IMR-90 (cell line): ENCODE results near the gene CDC42BPA. TPM values are rescaled to one million over a fixed set of nuclear protein-coding genes. Genes with fewer than 3 reads are reported as not detected.

Experiments used
- ATAC-seq: fragments of 200-7000 bp; cut with Tn5 transposase; 2 replicates; pipeline ENCODE4 v1.9.1; 2020; ENCODE audit warnings: low read depth, mild to moderate bottlenecking, moderate library complexity
- BruUV-seq: library from RNA; stranded (reverse); fragments of 400-500 nt; replicated peaks from 2 replicates; lab custom pipeline; 2021; lab: Mats Ljungman, UMichigan
- CTCF ChIA-PET: fragments of 300-600 bp; formaldehyde crosslinking; extraction: SDS; loops from one replicate; lab custom pipeline; 2021; ENCODE audit warnings: antibody characterized with exemption; lab: Yijun Ruan, JAX
- POLR2A ChIA-PET: fragments of 300-600 bp; sonication (Branson Sonifier 250); formaldehyde crosslinking; loops from one replicate; lab custom pipeline; 2022; ENCODE audit warnings: antibody characterized with exemption; ENCODE audit not compliant: unreplicated experiment; lab: Charles Lee
- DNase-seq: peaks from one replicate; pipeline ENCODE4 v3.0.0; 2013
- H2AFZ ChIP-seq: replicated peaks from 2 replicates; pipeline ENCODE3; 2013; ENCODE audit warnings: low read length, mild to moderate bottlenecking; ENCODE audit not compliant: poor library complexity
- H2AK5ac ChIP-seq: 2 replicates; pipeline ENCODE4 v1.6.1; 2013; ENCODE audit warnings: low read depth, low read length, inconsistent platforms
- H2AK9ac ChIP-seq: replicated peaks from 2 replicates; pipeline ENCODE3; 2013; ENCODE audit warnings: mild to moderate bottlenecking, low read depth, low read length, moderate library complexity; ENCODE audit not compliant: poor library complexity
- H2BK120ac ChIP-seq: 2 replicates; pipeline ENCODE4 v1.6.1; 2013; ENCODE audit warnings: low read depth, low read length, inconsistent platforms
- H2BK15ac ChIP-seq: 3 replicates; pipeline ENCODE4 v1.6.1; 2013; ENCODE audit warnings: low read depth, low read length, inconsistent platforms
- H2BK20ac ChIP-seq: 2 replicates; pipeline ENCODE4 v1.6.1; 2013; ENCODE audit warnings: low read depth, mild to moderate bottlenecking, inconsistent platforms, low read length, moderate library complexity
- H2BK5ac ChIP-seq: 2 replicates; pipeline ENCODE4 v1.6.1; 2013; ENCODE audit warnings: mild to moderate bottlenecking, low read depth, low read length, inconsistent platforms; ENCODE audit not compliant: poor library complexity, severe bottlenecking
- H3K14ac ChIP-seq: replicated peaks from 2 replicates; pipeline ENCODE4 v1.6.1; 2013; ENCODE audit warnings: low read depth, low read length, inconsistent platforms
- H3K18ac ChIP-seq: 2 replicates; pipeline ENCODE4 v1.6.1; 2013; ENCODE audit warnings: low read depth, low read length, control low read depth
- H3K23ac ChIP-seq: 2 replicates; pipeline ENCODE4 v1.6.1; 2013; ENCODE audit warnings: low read depth, low read length, inconsistent platforms
- H3K27ac ChIP-seq: 2 replicates; pipeline ENCODE4 v1.5.1; 2013; ENCODE audit warnings: mild to moderate bottlenecking, control low read depth, low read length; ENCODE audit not compliant: insufficient read depth
- H3K27me3 ChIP-seq: 2 replicates; pipeline ENCODE4 v1.6.1; 2013; ENCODE audit warnings: low read length; ENCODE audit not compliant: control insufficient read depth, insufficient read depth
- H3K36me3 ChIP-seq: 2 replicates; pipeline ENCODE4 v1.6.1; 2013; ENCODE audit warnings: low read length, mixed read lengths; ENCODE audit not compliant: control insufficient read depth, insufficient read depth
- H3K4ac ChIP-seq: 2 replicates; pipeline ENCODE4 v1.6.1; 2013; ENCODE audit warnings: low read depth, low read length, inconsistent platforms
- H3K4me1 ChIP-seq: 2 replicates; pipeline ENCODE4 v1.6.1; 2013; ENCODE audit warnings: low read length, mixed read lengths; ENCODE audit not compliant: control insufficient read depth, insufficient read depth
- H3K4me2 ChIP-seq: 2 replicates; pipeline ENCODE4 v1.6.1; 2013; ENCODE audit warnings: low read depth, mild to moderate bottlenecking, control low read depth, low read length, moderate library complexity
- H3K4me3 ChIP-seq: 2 replicates; pipeline ENCODE4 v1.5.1; 2013; ENCODE audit warnings: low read depth, mild to moderate bottlenecking, control low read depth, low read length, moderate library complexity; ENCODE audit not compliant: insufficient read depth
- H3K56ac ChIP-seq: 2 replicates; pipeline ENCODE4 v1.6.1; 2013; ENCODE audit warnings: low read length, inconsistent platforms; ENCODE audit not compliant: insufficient read depth; ENCODE audit errors: extremely low read depth
- H3K79me1 ChIP-seq, 2 experiments: 2 replicates each; pipeline ENCODE4 v1.6.1; 2013; ENCODE audit warnings: low read length in 2 of 2, inconsistent platforms in 1 of 2, low read depth in 1 of 2
- H3K9ac ChIP-seq: 2 replicates; pipeline ENCODE4 v1.6.1; 2013; ENCODE audit warnings: low read depth, low read length, control low read depth
- H3K9me1 ChIP-seq: 2 replicates; pipeline ENCODE4 v1.6.1; 2013; ENCODE audit warnings: low read length, inconsistent platforms; ENCODE audit not compliant: insufficient read depth
- H3K9me3 ChIP-seq: 2 replicates; pipeline ENCODE4 v1.6.1; 2013; ENCODE audit warnings: low read length; ENCODE audit not compliant: control insufficient read depth, insufficient read depth
- H4K20me1 ChIP-seq: 2 replicates; pipeline ENCODE4 v1.6.1; 2013; ENCODE audit warnings: low read length, inconsistent platforms; ENCODE audit not compliant: insufficient read depth
- H4K5ac ChIP-seq: 2 replicates; pipeline ENCODE4 v1.6.1; 2013; ENCODE audit warnings: mild to moderate bottlenecking, low read depth, low read length, control low read depth
- H4K8ac ChIP-seq, 2 experiments: 2 replicates each; pipeline ENCODE4 v1.6.1; 2013; ENCODE audit warnings: low read depth in 2 of 2, low read length in 2 of 2, control low read depth in 1 of 2, inconsistent platforms in 1 of 2
- H4K91ac ChIP-seq: 2 replicates; pipeline ENCODE4 v1.6.1; 2013; ENCODE audit warnings: low read depth, low read length, inconsistent platforms; ENCODE audit not compliant: insufficient read depth
- CEBPB ChIP-seq: IDR thresholded peaks from 2 replicates; pipeline ENCODE4 v1.6.1; 2012; ENCODE audit warnings: low read depth, low read length, improper control_type of control experiment
- FOS ChIP-seq: fragments of 150-350 bp; IDR thresholded peaks from 2 replicates; pipeline ENCODE4 v1.6.1; 2016; ENCODE audit warnings: low read depth, low read length
- MAFK ChIP-seq: IDR thresholded peaks from 2 replicates; pipeline ENCODE4 v1.6.1; 2012; ENCODE audit warnings: low read depth, low read length, improper control_type of control experiment
- MAZ ChIP-seq: IDR thresholded peaks from 2 replicates; pipeline ENCODE4 v1.6.1; 2012; ENCODE audit warnings: low read depth, mild to moderate bottlenecking, low read length, improper control_type of control experiment, moderate library complexity, borderline replicate concordance
- MXI1 ChIP-seq: IDR thresholded peaks from 2 replicates; pipeline ENCODE4 v1.6.1; 2012; ENCODE audit warnings: low read depth, mild to moderate bottlenecking, low read length, moderate library complexity, borderline replicate concordance
- NFE2L2 ChIP-seq: fragments of 150-350 bp; IDR thresholded peaks from 2 replicates; pipeline ENCODE4 v1.6.1; 2016; ENCODE audit warnings: low read depth, mild to moderate bottlenecking, low read length
- POLR2A ChIP-seq: IDR thresholded peaks from 2 replicates; pipeline ENCODE4 v1.6.1; 2012; ENCODE audit warnings: mild to moderate bottlenecking, low read depth, low read length
- RAD21 ChIP-seq: IDR thresholded peaks from 2 replicates; pipeline ENCODE4 v1.6.1; 2012; ENCODE audit warnings: low read length, improper control_type of control experiment
- SMC3 ChIP-seq: fragments of 150-350 bp; IDR thresholded peaks from 2 replicates; pipeline ENCODE4 v1.6.1; 2016; ENCODE audit warnings: low read depth, mild to moderate bottlenecking, antibody characterized with exemption, low read length, moderate library complexity
- WGBS, 2 experiments: methylation state at CpG; one replicate each; pipeline versions ENCODE4 v1.1.5 to v1.1.7; 2013; ENCODE audit warnings: missing lambda C conversion rate in 2 of 2; ENCODE audit not compliant: insufficient read length in 1 of 2; ENCODE audit errors: extremely low coverage in 2 of 2; 5-methylcytosine and 5-hydroxymethylcytosine counted together
- dilution Hi-C: fragments of 300-500 bp; cut with HindIII; formaldehyde crosslinking; loops from one replicate; pipeline ENCODE4 v1.14.3; 2018; ENCODE audit warnings: low sequenced_read_pairs; ENCODE audit not compliant: unreplicated experiment
- in situ Hi-C: fragments of 300-500 bp; cut with MboI; formaldehyde crosslinking; loops from 3 replicates; pipeline ENCODE4 v1.14.3; 2019; ENCODE audit warnings: low sequenced_read_pairs, inconsistent platforms, mixed read lengths
- intact Hi-C: fragments of 100-400 bp; cut with micrococcal nuclease; formaldehyde crosslinking; loops from 2 replicates; pipeline ENCODE4 v1.10.0; 2022
- polyA plus RNA-seq, 3 experiments: library from polyadenylated mRNA; depleted of rRNA; stranded (reverse); fragments of >200 nt; gene quantifications; 2 replicates each; pipeline ENCODE4 v1.2.3, GENCODE V29; 2012; ENCODE audit warnings: low replicate concordance in 1 of 3
- total RNA-seq: library from RNA; depleted of rRNA; stranded (reverse); fragments of >200 nt; gene quantifications from 2 replicates; pipeline ENCODE4 v1.2.3, GENCODE V29; 2012
- TF ChIP-seq, protein P1 (sequence below): fragments of 150-350 bp; IDR thresholded peaks from 2 replicates; pipeline ENCODE4 v1.6.1; 2017; ENCODE audit warnings: mild to moderate bottlenecking, antibody characterized with exemption, low read length, low read depth
- TF ChIP-seq, protein P2 (sequence below): fragments of 150-350 bp; IDR thresholded peaks from 2 replicates; pipeline ENCODE4 v1.6.1; 2016; ENCODE audit warnings: low read depth, mild to moderate bottlenecking, low read length, moderate library complexity, borderline replicate concordance
- TF ChIP-seq, protein P3 (sequence below): conservative IDR thresholded peaks from 2 replicates; pipeline ENCODE4 v1.5.1; 2012; ENCODE audit warnings: mild to moderate bottlenecking, low read depth, low read length, improper control_type of control experiment

The CDC42BPA gene
- total and polyA plus RNA-seq, 2 of the 4 experiments (the other 2 are of a cell fraction), result 9.4 to 27.8 TPM

DNA sequence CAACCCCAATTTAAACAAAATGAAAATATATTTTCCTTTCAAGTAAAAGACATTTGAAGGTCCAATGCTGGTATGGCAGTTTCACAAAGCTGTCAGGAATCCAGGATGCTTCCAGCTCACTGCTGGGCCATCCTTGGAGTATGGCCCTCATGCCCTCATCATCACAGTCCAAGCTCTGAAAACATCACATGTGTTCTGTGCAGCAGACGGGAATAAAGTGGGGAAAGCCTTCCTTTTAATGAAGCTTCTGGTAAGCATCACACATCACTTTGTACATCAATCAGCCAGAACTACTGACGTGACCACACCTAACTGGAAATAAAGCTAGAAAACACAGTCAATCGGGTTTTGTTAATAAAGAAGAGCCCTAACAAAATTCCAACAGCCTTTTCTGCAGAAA, 22.7 kb downstream of the CDC42BPA start:
- peaks cover 10% of the 10 kb centered on the region; the same call in 1 of the 2 replicates for H4K20me1 ChIP-seq
- peaks cover 1% of the 10 kb centered on the region for H3K36me3 ChIP-seq
- H2AK5ac ChIP-seq, result 0 out of 2 replicates have a peak overlapping the region, but pooled peaks have one; percentile 4
- H2AFZ ChIP-seq, result no peak overlapping the region
- H3K27me3 ChIP-seq, result no peaks in the 10 kb centered on the region
- no peak overlapping the region for H4K5ac ChIP-seq
- no peak overlapping the region for H3K18ac ChIP-seq
- H3K23ac ChIP-seq, result peak overlapping the region; percentile 38; the same call in 1 of the 2 replicates
- H3K9me3 ChIP-seq, result no peaks in the 10 kb centered on the region
- in situ Hi-C loops, result no loop called here
- no peak overlapping the region for H3K27ac ChIP-seq
- H4K8ac ChIP-seq, result peak overlapping the region in 1 of 2 experiments; percentile 56; a peak in 2 of 4 replicates
- no TSS peak for BruUV-seq
- dilution Hi-C loops, result no loop called here
- no CpG with 5 or more reads among the region's 3 CpGs for WGBS, 2 experiments
- no peak overlapping the region for H2AK9ac ChIP-seq
- H3K4me2 ChIP-seq, result no peak overlapping the region
- H3K9me1 ChIP-seq, result no peaks in the 10 kb centered on the region
- H3K9ac ChIP-seq, result no peak overlapping the region
- no peak overlapping the region for H2BK15ac ChIP-seq
- H3K14ac ChIP-seq, result no peak overlapping the region
- TF ChIP-seq MAZ (no peak), NFE2L2 (no peak), RAD21 (no peak), FOS (no peak), MXI1 (no peak), CEBPB (no peak), SMC3 (no peak), POLR2A (no peak), MAFK (no peak)
- TF ChIP-seq, protein P1, sequence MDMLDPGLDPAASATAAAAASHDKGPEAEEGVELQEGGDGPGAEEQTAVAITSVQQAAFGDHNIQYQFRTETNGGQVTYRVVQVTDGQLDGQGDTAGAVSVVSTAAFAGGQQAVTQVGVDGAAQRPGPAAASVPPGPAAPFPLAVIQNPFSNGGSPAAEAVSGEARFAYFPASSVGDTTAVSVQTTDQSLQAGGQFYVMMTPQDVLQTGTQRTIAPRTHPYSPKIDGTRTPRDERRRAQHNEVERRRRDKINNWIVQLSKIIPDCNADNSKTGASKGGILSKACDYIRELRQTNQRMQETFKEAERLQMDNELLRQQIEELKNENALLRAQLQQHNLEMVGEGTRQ, result no peak
- TF ChIP-seq, protein P2, sequence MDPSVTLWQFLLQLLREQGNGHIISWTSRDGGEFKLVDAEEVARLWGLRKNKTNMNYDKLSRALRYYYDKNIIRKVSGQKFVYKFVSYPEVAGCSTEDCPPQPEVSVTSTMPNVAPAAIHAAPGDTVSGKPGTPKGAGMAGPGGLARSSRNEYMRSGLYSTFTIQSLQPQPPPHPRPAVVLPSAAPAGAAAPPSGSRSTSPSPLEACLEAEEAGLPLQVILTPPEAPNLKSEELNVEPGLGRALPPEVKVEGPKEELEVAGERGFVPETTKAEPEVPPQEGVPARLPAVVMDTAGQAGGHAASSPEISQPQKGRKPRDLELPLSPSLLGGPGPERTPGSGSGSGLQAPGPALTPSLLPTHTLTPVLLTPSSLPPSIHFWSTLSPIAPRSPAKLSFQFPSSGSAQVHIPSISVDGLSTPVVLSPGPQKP, result no peak
- TF ChIP-seq, protein P3, sequence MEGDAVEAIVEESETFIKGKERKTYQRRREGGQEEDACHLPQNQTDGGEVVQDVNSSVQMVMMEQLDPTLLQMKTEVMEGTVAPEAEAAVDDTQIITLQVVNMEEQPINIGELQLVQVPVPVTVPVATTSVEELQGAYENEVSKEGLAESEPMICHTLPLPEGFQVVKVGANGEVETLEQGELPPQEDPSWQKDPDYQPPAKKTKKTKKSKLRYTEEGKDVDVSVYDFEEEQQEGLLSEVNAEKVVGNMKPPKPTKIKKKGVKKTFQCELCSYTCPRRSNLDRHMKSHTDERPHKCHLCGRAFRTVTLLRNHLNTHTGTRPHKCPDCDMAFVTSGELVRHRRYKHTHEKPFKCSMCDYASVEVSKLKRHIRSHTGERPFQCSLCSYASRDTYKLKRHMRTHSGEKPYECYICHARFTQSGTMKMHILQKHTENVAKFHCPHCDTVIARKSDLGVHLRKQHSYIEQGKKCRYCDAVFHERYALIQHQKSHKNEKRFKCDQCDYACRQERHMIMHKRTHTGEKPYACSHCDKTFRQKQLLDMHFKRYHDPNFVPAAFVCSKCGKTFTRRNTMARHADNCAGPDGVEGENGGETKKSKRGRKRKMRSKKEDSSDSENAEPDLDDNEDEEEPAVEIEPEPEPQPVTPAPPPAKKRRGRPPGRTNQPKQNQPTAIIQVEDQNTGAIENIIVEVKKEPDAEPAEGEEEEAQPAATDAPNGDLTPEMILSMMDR, result no peak
- ChIA-PET POLR2A (no interaction called here), CTCF (no interaction called here)
- ATAC-seq (no peak), DNase-seq (no peak)
- intact Hi-C loops, result no loop called here
- H3K56ac ChIP-seq, result no peak overlapping the region
- no peak overlapping the region for H3K4me3 ChIP-seq
- H3K79me1 ChIP-seq, result peaks cover 16 to 38% of the 10 kb centered on the region in 2 experiments
- H2BK5ac ChIP-seq, result no peak overlapping the region
- H3K4me1 ChIP-seq, result peaks cover 3% of the 10 kb centered on the region
- H2BK120ac ChIP-seq, result no peak overlapping the region
- H4K91ac ChIP-seq, result no peak overlapping the region
- H3K4ac ChIP-seq, result no peak overlapping the region
- H2BK20ac ChIP-seq, result no peak overlapping the region
